ENCODE results near the gene MORN1. TPM values are rescaled to one million over a fixed set of nuclear protein-coding genes. Genes with fewer than 3 reads are reported as not detected.

The MORN1 gene
- total RNA-seq, 1 donor: 9.5 TPM

GRCh38 chr1:2273401-2274090, 117.8 kb downstream of the MORN1 start:
- DNase-seq (ENCODE audit: low read depth): no peak
- no peak for TF ChIP-seq CTCF (IDR thresholded peaks at IDR 0.05; ENCODE audit: insufficient read depth, low read depth, low read length)
- H3K4me3 ChIP-seq (ENCODE audit: low read depth, low read length): no peak overlapping the region

GRCh38 chr1:2272686-2273400, 118.5 kb downstream of the MORN1 start:
- peak; percentile 57 for DNase-seq (ENCODE audit: low read depth)
- TF ChIP-seq CTCF (IDR thresholded peaks at IDR 0.05; ENCODE audit: insufficient read depth, low read depth, low read length): no peak
- H3K4me3 ChIP-seq (ENCODE audit: low read depth, low read length): no peak overlapping the region

- DNase-seq (ENCODE audit: low read depth): peak; percentile 87
- no peak for TF ChIP-seq CTCF (IDR thresholded peaks at IDR 0.05; ENCODE audit: insufficient read depth, low read depth, low read length)
- H3K4me3 ChIP-seq (ENCODE audit: low read depth, low read length): no peak overlapping the region
These were observed 119.3 kb downstream of the MORN1 start for GRCh38 chr1:2271841-2272655.

Other genes with a start within 250 kb of the MORN1 start
- gene FAAP20, start 196.8 kb downstream of the MORN1 start, total RNA-seq: 20.7 and 30.3 TPM in 2 replicates
- 26.8 and 32.9 TPM in 2 replicates for gene SKI, start 163.2 kb downstream of the MORN1 start, total RNA-seq
- 77.6 and 94.1 TPM in 2 replicates for gene RER1, start 287 bp upstream of the MORN1 start, total RNA-seq
- 28.9 and 34.1 TPM in 2 replicates for gene PEX10, start 21.0 kb upstream of the MORN1 start, total RNA-seq
- gene PLCH2, start 84.7 kb upstream of the MORN1 start, total RNA-seq: under 0.01 TPM in 2 replicates
- gene PANK4, start 135.0 kb upstream of the MORN1 start, total RNA-seq: 23.8 and 27.6 TPM in 2 replicates
- gene HES5, start 138.7 kb upstream of the MORN1 start, total RNA-seq: under 0.01 TPM in 1 of 2 replicates, not detected in the other
- gene TNFRSF14, start 164.8 kb upstream of the MORN1 start, total RNA-seq: 17.7 and 24.5 TPM in 2 replicates
- 13.2 and 15.1 TPM in 2 replicates for gene PRXL2B, start 195.2 kb upstream of the MORN1 start, total RNA-seq
- gene MMEL1, start 241.5 kb upstream of the MORN1 start, total RNA-seq: under 0.01 and 0.64 TPM in 2 replicates